K562 (cell line): Measurements from ENCODE around the gene SNX9. TPM values are rescaled to one million over a fixed set of nuclear protein-coding genes. Genes with fewer than 3 reads are reported as not detected.

ENCODE experiments used
- ARHGAP35 ChIP-seq: fragments of 450-650 bp; IDR thresholded peaks from 2 replicates; pipeline ENCODE4 v1.6.1; 2018; ENCODE audit not compliant: partially characterized antibody
- FOXK2 ChIP-seq, 2 experiments: fragments of 450-650 bp; IDR thresholded peaks in 1 of 2; conservative IDR thresholded peaks in 1 of 2; 2 replicates each; pipeline ENCODE4 v1.6.1; 2016; ENCODE audit warnings: low read depth in 2 of 2, mild to moderate bottlenecking in 1 of 2
- HDAC8 ChIP-seq: fragments of 450-650 bp; IDR thresholded peaks from 2 replicates; pipeline ENCODE4 v1.6.1; 2016; ENCODE audit warnings: mild to moderate bottlenecking, missing genetic modification characterization, moderate library complexity, missing compliant biosample characterization
- IFI16 ChIP-seq: fragments of 250-450 bp; sonication (Bioruptor Pico); IDR thresholded peaks from 2 replicates; pipeline ENCODE4 v2.1.2; 2022; ENCODE audit warnings: mild to moderate bottlenecking, inconsistent platforms
- PHB ChIP-seq: fragments of 250-450 bp; sonication (Bioruptor Pico); IDR thresholded peaks from 2 replicates; pipeline ENCODE4 v1.5.0; 2021
- RBM14 ChIP-seq: fragments of 200-400 bp; formaldehyde crosslinking; IDR thresholded peaks from 2 replicates; pipeline ENCODE4 v1.6.1; 2018; ENCODE audit warnings: low read depth, mild to moderate bottlenecking, low read length, moderate library complexity, borderline replicate concordance; ENCODE audit not compliant: insufficient read depth
- TBL1XR1 ChIP-seq, 2 experiments: IDR thresholded peaks; 2 replicates each; pipeline ENCODE4 v1.6.1; 2012; ENCODE audit warnings: improper control_type of control experiment in 2 of 2, low read length in 2 of 2, mild to moderate bottlenecking in 1 of 2
- TEAD4 ChIP-seq, 2 experiments: sonication (generic) in 1 of 2; formaldehyde crosslinking in 1 of 2; IDR thresholded peaks; 2 replicates each; pipeline versions ENCODE4 v1.6.1 to v1.8.0; 2012 to 2022; ENCODE audit warnings: borderline replicate concordance in 1 of 2, inconsistent platforms in 1 of 2, low read length in 1 of 2, mild to moderate bottlenecking in 1 of 2, missing genetic modification reagents in 1 of 2
- ZNF124 ChIP-seq: sonication (generic); formaldehyde crosslinking; IDR thresholded peaks from 2 replicates; pipeline ENCODE4 v1.8.1; 2022; ENCODE audit warnings: missing genetic modification reagents
- ZNF134 ChIP-seq: fragments of 250-450 bp; sonication (Bioruptor Pico); conservative IDR thresholded peaks from 2 replicates; pipeline ENCODE4 v1.4.0; 2020
- ZNF444 ChIP-seq: fragments of 250-450 bp; sonication (Bioruptor Pico); IDR thresholded peaks from 2 replicates; pipeline ENCODE4 v1.4.0; 2020; ENCODE audit warnings: mild to moderate bottlenecking, moderate library complexity
- ZNF445 ChIP-seq: fragments of 250-450 bp; sonication (Bioruptor Pico); IDR thresholded peaks from 2 replicates; pipeline ENCODE4 v1.4.0; 2020; ENCODE audit warnings: low read depth, mild to moderate bottlenecking, moderate library complexity
- ZNF507 ChIP-seq: conservative IDR thresholded peaks from 2 replicates; pipeline ENCODE4 v1.6.1; 2017; ENCODE audit warnings: missing genetic modification characterization, missing compliant biosample characterization
- ZNF717 ChIP-seq: fragments of 250-450 bp; sonication (Bioruptor Pico); IDR thresholded peaks from 2 replicates; pipeline ENCODE4 v1.5.0; 2021
- polyA plus RNA-seq, 8 experiments: library from polyadenylated mRNA; depleted of rRNA in 4 of 8; stranded (reverse) in 5 of 8; unstranded in 3 of 8; fragments of >200 nt; fragmentation: Nextera tagmentation in 2 of 8; fragmentation: Illumina TruSeq in 1 of 8; extraction: Ambion mirVana in 2 of 8; extraction: Trizol in 1 of 8; gene quantifications; 2 replicates each; pipeline versions ENCODE4 v1.2.1 to v1.2.3, GENCODE V29; 2011 to 2014; ENCODE audit warnings: inconsistent platforms in 1 of 8, missing spikeins in 1 of 8
- total RNA-seq, 7 experiments: library from RNA; depleted of rRNA in 6 of 7; stranded (reverse); fragments of >200 nt in 6 of 7; fragmentation: Illumina TruSeq in 2 of 7; extraction: Trizol in 2 of 7; gene quantifications; 2 replicates each; pipeline versions ENCODE4 v1.2.1 to v1.2.3, GENCODE V29; 2011 to 2021; ENCODE audit warnings: low replicate concordance in 1 of 7
- TF ChIP-seq, protein P1 (sequence below): fragments of 450-650 bp; IDR thresholded peaks from 2 replicates; pipeline ENCODE4 v1.6.1; 2016; ENCODE audit warnings: low read depth
- TF ChIP-seq, protein P2 (sequence below), 3 experiments: IDR thresholded peaks in 2 of 3; conservative IDR thresholded peaks in 1 of 3; 2 replicates each; pipeline ENCODE4 v1.5.1; 2011 to 2012; ENCODE audit warnings: low read length in 3 of 3, mild to moderate bottlenecking in 3 of 3, control low read depth in 2 of 3, improper control_type of control experiment in 1 of 3, inconsistent platforms in 1 of 3, low read depth in 1 of 3, mixed read lengths in 1 of 3, moderate library complexity in 1 of 3; ENCODE audit not compliant: insufficient read depth in 2 of 3
- TF ChIP-seq, protein P3 (sequence below): fragments of 150-350 bp; conservative IDR thresholded peaks from 2 replicates; pipeline ENCODE4 v1.6.1; 2014; ENCODE audit warnings: low read length

The SNX9 gene
- total and polyA plus RNA-seq, 9 of the 15 experiments (the other 6 are each of a cell fraction or from before 2014, with no cell fraction given), result 6.0 to 81.7 (median 57.1) TPM

DNA sequence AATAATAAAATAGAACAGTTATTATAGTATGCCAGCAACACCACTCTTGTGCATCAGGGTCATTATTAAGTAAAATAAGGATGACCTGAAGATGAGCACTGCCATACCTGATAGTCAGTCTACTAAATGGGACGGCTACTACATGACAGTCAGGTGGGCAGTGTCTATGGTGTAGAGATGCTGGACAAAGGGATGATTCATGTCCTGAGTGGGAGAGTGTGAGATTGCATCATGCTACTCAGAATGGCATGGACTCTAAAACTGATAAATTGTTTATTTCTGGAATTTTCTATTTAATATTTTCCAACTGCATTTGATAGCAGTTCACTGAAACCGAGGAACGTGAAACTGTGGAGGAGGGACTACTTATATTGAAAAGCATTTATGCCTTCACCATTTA is 38.8 kb downstream of the SNX9 start (continued):
- TF ChIP-seq, protein P1, sequence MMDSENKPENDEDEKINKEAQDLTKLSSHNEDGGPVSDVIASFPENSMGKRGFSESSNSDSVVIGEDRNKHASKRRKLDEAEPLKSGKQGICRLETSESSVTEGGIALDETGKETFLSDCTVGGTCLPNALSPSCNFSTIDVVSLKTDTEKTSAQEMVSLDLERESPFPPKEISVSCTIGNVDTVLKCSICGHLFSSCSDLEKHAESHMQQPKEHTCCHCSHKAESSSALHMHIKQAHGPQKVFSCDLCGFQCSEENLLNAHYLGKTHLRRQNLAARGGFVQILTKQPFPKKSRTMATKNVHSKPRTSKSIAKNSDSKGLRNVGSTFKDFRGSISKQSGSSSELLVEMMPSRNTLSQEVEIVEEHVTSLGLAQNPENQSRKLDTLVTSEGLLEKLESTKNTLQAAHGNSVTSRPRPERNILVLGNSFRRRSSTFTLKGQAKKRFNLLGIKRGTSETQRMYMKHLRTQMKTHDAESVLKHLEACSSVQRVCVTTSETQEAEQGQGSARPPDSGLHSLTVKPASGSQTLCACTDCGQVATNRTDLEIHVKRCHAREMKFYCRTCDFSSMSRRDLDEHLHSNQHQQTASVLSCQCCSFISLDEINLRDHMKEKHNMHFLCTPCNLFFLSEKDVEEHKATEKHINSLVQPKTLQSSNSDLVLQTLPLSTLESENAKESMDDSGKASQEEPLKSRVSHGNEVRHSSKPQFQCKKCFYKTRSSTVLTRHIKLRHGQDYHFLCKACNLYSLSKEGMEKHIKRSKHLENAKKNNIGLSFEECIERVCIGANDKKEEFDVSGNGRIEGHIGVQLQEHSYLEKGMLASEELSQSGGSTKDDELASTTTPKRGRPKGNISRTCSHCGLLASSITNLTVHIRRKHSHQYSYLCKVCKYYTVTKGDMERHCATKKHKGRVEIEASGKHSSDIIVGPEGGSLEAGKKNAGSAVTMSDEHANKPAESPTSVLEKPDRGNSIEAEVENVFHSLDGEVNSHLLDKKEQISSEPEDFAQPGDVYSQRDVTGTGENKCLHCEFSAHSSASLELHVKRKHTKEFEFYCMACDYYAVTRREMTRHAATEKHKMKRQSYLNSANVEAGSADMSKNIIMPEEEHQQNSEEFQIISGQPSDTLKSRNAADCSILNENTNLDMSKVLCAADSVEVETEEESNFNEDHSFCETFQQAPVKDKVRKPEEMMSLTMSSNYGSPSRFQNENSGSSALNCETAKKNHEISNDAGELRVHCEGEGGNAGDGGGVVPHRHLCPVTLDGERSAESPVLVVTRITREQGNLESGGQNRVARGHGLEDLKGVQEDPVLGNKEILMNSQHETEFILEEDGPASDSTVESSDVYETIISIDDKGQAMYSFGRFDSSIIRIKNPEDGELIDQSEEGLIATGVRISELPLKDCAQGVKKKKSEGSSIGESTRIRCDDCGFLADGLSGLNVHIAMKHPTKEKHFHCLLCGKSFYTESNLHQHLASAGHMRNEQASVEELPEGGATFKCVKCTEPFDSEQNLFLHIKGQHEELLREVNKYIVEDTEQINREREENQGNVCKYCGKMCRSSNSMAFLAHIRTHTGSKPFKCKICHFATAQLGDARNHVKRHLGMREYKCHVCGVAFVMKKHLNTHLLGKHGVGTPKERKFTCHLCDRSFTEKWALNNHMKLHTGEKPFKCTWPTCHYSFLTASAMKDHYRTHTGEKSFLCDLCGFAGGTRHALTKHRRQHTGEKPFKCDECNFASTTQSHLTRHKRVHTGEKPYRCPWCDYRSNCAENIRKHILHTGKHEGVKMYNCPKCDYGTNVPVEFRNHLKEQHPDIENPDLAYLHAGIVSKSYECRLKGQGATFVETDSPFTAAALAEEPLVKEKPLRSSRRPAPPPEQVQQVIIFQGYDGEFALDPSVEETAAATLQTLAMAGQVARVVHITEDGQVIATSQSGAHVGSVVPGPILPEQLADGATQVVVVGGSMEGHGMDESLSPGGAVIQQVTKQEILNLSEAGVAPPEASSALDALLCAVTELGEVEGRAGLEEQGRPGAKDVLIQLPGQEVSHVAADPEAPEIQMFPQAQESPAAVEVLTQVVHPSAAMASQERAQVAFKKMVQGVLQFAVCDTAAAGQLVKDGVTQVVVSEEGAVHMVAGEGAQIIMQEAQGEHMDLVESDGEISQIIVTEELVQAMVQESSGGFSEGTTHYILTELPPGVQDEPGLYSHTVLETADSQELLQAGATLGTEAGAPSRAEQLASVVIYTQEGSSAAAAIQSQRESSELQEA, result no peak
- no peak for TF ChIP-seq RBM14
- TF ChIP-seq IFI16 (CRISPR knock-in tag), result no peak
- TF ChIP-seq ZNF445 (CRISPR knock-in tag), result no peak
- TF ChIP-seq, protein P2, sequence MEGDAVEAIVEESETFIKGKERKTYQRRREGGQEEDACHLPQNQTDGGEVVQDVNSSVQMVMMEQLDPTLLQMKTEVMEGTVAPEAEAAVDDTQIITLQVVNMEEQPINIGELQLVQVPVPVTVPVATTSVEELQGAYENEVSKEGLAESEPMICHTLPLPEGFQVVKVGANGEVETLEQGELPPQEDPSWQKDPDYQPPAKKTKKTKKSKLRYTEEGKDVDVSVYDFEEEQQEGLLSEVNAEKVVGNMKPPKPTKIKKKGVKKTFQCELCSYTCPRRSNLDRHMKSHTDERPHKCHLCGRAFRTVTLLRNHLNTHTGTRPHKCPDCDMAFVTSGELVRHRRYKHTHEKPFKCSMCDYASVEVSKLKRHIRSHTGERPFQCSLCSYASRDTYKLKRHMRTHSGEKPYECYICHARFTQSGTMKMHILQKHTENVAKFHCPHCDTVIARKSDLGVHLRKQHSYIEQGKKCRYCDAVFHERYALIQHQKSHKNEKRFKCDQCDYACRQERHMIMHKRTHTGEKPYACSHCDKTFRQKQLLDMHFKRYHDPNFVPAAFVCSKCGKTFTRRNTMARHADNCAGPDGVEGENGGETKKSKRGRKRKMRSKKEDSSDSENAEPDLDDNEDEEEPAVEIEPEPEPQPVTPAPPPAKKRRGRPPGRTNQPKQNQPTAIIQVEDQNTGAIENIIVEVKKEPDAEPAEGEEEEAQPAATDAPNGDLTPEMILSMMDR (IDR thresholded peaks at IDR 0.05 in 2 of 3, conservative IDR thresholded peaks at IDR 0.05 in 1 of 3; ENCODE audit: insufficient read depth in 2 of 3, low read depth in 1 of 3, low read length in 3 of 3), result no peak
- TF ChIP-seq ZNF717 (CRISPR knock-in tag), result no peak
- no peak for TF ChIP-seq FOXK2 (conservative IDR thresholded peaks at IDR 0.05 in 1 of 2, IDR thresholded peaks at IDR 0.05 in 1 of 2; ENCODE audit: low read depth in 2 of 2)
- TF ChIP-seq PHB, result no peak
- 0 out of 2 replicates have a peak, but pooled peaks have one; percentile 13 for TF ChIP-seq ZNF134
- TF ChIP-seq ZNF124 (CRISPR knock-in tag), result no peak
- TF ChIP-seq ZNF507, result no peak
- peak in 1 of 2 experiments; percentile 40; a peak in 1 of 4 replicates for TF ChIP-seq TBL1XR1 (IDR thresholded peaks at IDR 0.05; ENCODE audit: low read length in 2 of 2)
- TF ChIP-seq, protein P3, sequence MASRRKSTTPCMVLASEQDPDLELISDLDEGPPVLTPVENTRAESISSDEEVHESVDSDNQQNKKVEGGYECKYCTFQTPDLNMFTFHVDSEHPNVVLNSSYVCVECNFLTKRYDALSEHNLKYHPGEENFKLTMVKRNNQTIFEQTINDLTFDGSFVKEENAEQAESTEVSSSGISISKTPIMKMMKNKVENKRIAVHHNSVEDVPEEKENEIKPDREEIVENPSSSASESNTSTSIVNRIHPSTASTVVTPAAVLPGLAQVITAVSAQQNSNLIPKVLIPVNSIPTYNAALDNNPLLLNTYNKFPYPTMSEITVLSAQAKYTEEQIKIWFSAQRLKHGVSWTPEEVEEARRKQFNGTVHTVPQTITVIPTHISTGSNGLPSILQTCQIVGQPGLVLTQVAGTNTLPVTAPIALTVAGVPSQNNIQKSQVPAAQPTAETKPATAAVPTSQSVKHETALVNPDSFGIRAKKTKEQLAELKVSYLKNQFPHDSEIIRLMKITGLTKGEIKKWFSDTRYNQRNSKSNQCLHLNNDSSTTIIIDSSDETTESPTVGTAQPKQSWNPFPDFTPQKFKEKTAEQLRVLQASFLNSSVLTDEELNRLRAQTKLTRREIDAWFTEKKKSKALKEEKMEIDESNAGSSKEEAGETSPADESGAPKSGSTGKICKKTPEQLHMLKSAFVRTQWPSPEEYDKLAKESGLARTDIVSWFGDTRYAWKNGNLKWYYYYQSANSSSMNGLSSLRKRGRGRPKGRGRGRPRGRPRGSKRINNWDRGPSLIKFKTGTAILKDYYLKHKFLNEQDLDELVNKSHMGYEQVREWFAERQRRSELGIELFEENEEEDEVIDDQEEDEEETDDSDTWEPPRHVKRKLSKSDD, result no peak
- TF ChIP-seq ARHGAP35, result no peak
- no peak for TF ChIP-seq HDAC8 (tag)
- TF ChIP-seq ZNF444, result no peak
- no peak; the same call in 1 of the 2 replicates for TF ChIP-seq TEAD4 (IDR thresholded peaks at IDR 0.05; ENCODE audit: low read length)
- no peak for TF ChIP-seq TEAD4 (CRISPR knock-in tag; IDR thresholded peaks at IDR 0.05; ENCODE audit: borderline replicate concordance)
